PFSK-1 (cell line): ENCODE measurements around the gene SLC6A9.

Experiments
- FOXP2 ChIP-seq: optimal IDR thresholded peaks from 2 replicates; pipeline ENCODE3; 2011; ENCODE audit warnings: borderline replicate concordance, control low read depth, inconsistent platforms; ENCODE audit not compliant: insufficient read depth; ENCODE audit errors: extremely low read length, extremely low read depth
- POLR2AphosphoS5 ChIP-seq: IDR thresholded peaks from 2 replicates; pipeline ENCODE4 v1.6.1; 2012; ENCODE audit warnings: low read depth, mild to moderate bottlenecking, control low read depth, low read length, moderate library complexity
- REST ChIP-seq, 2 experiments: IDR thresholded peaks; 2 replicates each; pipeline versions ENCODE4 v1.6.1 to v1.8.0; 2011 to 2012; ENCODE audit warnings: low read depth in 2 of 2, low read length in 2 of 2, control low read depth in 1 of 2, inconsistent platforms in 1 of 2, mild to moderate bottlenecking in 1 of 2, moderate library complexity in 1 of 2; ENCODE audit not compliant: insufficient read depth in 1 of 2
- SIN3A ChIP-seq: IDR thresholded peaks from 2 replicates; pipeline ENCODE4 v1.6.1; 2012; ENCODE audit warnings: mild to moderate bottlenecking, low read length, moderate library complexity, borderline replicate concordance; ENCODE audit not compliant: insufficient read depth
- TAF1 ChIP-seq: IDR thresholded peaks from 2 replicates; pipeline ENCODE4 v1.6.1; 2012; ENCODE audit warnings: low read length, control low read depth, borderline replicate concordance; ENCODE audit not compliant: insufficient read depth

GRCh38 chr1:44037154-44037553, 5.9 kb upstream of the SLC6A9 start:
- TF ChIP-seq SIN3A (no peak), REST (IDR thresholded peaks at IDR 0.05; ENCODE audit: insufficient read depth in 1 of 2, low read depth in 2 of 2, low read length in 2 of 2) (no peak), TAF1 (no peak), POLR2AphosphoS5 (no peak), FOXP2 (no peak)
